HK-2 (cell line): Measurements from ENCODE around the gene CACNA1S.
A peak's percentile ranks its signal among the peaks of the same experiment; 100 is the strongest.

Source experiments
- DNase-seq: peaks from one replicate; pipeline ENCODE4 v3.0.0-alpha.2; 2018; ENCODE audit not compliant: unreplicated experiment

Gene CACNA1S

DNA sequence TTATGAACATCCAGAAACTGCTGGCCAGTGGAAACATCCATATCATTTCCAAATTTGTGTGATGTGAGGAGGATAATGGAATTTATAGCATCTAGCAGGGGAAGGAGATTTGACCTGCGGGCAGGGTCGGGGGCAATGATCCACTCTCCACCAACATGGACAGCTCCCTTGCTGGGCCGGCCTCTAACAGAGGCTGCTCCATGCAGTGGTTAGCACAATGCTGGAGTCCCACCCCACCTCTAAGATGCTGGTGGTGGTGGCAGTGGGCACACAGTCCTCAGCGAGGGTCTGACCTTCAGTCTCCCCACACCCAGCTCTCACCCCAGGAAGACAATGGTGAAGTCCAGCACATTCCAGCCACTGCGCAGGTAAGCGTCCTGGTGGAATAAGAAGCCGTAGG is 18.7 kb downstream of the CACNA1S start:
- no peak for DNase-seq

DNA sequence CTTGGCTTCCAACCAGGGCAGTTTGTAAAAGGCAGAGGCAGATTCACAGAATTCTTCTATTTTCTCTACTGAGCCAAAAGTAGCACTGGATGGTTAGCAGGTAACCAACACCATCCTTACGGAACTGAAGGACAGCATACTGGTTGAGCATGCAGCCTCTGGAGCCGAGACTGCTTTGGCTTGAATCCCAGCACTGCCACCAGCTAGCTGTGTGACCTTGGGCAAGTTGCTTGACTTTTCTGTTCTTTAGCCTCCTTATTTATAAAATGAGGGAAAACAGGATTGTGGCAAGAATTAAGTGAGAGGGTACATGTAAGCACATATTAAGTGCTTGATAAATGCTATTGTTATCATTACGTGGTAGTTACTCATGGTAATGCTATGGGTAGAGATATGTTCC is 19.5 kb downstream of the CACNA1S start:
- no peak for DNase-seq

DNA sequence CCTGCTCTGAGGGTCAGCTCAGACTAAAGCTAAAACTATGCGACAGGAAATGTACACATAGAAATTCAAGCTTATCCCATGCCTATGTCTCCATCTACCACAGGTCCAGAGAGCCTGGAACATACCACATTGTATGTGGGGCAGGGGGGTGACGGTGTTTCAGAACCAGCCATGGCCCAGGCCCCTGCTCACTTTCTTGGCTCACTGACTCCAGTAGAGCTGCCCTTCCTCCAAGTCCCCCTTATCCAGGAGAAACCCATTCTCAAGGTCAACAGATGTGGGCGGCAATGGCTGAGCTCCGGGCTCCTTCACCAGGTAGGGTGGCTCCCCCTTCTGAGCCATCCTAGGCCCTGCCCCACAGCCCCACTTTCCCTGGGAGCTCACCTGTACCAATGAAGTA is 21.0 kb downstream of the CACNA1S start:
- no peak for DNase-seq

DNA sequence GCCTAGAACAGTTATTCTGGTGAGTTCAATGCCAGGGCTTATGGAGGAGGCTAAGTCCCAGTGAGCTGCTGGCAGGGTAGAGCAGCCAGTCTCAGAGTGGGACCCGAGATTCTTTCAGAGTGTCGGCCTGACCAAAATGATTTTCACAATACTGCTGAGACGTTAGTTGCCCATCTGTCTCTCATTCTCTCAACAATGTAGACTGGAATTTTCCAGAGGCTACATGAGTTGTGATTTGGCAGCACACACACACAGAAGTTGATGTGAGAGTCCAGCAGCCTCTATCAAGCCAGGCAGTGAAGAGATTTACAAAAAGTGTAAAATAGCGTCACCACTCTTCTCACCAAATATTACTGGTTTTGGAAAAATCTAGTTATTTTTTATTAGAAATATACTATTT is 21.7 kb downstream of the CACNA1S start:
- DNase-seq = no peak

DNA sequence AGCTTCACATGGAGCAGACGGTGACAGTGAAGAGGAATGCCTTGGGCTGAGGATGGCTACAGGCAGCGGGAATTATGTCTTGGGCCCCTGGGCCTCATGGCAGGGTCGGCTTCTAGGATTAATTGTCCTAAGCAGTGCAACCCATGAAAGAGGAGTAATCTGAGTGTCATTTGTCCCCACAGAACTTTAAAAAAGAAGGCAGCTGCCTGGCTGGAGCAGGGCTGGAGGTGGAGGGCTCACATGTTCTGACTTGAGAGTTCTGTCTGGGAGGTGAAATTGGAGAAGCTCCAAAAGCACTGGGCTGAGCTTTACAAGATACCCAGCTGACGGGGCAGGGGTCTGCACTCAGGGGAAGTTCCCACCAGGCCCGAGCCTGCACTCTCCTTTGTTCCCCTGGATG is 22.6 kb downstream of the CACNA1S start:
- no peak for DNase-seq

DNA sequence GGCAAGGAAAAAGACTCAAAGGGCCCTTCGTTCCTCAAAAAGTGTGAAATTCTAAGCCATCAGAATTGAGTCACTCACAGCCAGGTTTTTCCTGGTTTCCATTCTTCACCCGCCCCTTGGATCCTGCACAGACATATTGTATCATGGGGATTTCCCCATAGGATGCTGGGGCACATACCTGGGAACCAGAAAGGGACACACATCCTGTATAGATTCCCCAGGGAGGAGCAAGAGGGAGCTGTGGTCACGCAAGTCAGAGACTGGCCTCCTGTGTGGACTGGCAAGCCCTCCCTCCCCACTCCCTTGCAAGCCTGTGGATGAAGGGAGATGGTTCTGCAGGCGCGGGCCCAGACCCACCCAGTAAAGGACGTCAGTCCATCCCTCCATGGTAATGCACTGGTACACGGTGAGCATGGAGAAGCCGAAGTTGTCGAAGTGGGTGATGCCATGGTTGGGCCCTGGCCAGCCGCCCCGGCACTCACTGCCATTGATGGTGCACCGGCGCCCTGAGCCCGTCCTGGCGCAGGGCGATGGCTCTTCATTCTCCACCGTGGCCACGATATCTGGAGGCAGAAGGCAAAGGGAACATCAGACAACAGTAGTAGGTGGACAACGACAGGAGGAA is 23.2 kb downstream of the CACNA1S start:
- DNase-seq = peak; percentile 37

DNA sequence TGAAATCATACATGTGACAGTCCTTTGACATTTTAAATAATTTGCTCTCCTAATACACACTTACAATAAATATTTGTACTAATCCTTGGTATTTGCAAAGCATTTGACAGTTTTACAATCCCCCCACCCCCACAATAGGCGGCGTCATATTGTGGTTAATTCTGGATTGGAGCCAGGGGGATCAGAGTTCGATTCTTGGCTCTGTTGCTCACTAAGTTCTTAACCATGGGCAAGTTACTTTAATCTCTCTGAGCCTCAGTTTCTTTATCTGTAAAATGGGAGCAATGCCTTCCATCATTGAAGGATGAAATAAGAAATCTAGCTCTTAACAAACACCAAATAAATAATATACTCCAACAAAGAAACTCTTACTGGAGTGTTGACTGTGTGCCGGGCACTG is 23.8 kb downstream of the CACNA1S start:
- DNase-seq = no peak

DNA sequence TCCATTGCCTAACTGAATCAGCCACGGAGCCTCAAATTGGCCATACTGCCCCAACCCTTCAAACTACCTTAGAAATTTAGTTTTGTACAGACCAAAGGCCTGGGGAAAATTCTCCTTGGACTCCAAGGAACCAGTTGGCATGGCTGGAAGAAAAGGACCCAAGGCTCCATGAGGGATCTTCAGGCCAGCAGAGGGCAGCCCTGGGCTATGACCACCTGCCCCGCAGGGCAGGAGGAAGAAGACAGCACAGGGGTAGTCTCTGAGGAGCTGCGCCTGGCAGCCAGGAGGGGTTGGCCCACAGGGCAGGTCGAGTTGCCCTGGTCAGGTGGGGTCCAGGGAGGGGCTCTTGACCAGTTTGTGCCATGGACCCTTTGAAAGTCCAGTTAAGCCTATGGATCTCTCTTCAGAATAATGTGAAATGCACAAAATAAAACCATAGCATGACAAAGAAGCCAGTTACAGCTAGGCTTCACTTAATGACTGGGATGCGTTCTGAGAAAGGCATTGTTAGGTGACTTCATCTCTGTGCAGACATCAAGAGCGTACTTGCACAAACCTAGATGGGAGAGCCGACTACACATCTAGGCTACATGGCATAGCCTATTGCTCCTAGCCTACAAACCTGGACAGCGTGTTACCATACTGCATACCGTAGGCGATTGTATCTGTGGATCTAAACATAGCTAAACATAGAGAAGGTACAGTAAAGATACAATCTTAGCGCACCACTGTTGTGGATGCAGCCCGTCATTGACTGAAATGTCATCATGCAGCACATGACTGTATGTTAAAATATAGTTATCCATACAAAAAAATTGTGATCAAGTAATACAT is 26.1 kb downstream of the CACNA1S start:
- peak; percentile 72 for DNase-seq

DNA sequence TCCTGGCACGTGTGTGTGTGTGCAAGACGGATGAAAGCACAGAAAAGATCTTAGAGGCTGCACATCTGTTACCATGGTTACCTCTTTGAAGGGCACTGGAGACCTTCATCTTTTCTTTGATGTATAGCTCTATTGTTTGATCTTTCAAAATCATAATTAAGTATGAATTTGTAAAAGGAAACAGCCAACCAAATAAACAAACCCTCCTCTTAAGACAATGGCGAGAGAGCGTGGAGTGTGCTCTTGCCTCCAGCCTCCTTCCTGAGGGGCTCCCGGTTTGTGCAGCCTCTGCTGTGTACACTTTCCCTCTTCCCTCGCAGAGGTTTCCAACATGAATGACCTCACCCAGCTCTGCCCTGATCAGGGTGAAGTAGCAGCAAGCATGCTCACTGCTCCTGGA is 27.9 kb downstream of the CACNA1S start:
- no peak for DNase-seq

DNA sequence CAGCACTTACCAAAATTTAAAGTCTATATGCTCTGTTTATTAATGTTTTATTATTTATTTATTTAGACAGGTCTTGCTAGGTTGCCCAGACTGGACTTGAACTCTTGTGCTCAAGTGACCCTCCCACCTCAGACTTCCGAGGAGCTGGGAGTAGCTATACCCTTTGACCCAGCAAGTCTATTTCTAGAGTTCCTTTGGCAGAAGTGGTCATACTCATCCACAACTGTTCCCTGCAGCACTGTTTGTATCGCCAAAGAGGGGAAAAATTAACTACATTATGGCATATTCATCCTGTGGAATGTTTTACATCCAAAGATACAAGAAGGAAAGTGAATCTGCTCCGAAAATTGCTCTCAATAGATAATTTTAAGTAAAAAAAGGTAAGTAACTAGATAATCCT is 28.5 kb downstream of the CACNA1S start:
- DNase-seq = no peak

DNA sequence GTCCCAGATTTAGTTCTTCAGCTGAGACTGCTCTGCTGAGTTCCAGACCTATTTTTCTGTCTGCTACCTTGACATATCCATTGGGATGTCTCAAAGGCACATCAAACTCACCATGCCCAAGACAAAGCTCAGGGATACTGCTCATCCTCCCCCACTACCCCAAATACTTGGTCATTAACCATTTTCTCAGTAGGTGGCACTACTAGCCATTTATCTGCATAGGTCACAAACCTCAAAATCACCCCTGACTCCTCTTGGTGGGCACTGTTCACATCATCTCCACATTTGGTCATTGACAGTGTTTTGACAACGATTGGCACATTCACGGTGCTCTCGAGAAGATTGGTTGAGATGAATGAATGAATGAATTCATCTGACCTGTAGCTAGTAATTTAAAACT is 32.1 kb downstream of the CACNA1S start:
- DNase-seq = no peak

DNA sequence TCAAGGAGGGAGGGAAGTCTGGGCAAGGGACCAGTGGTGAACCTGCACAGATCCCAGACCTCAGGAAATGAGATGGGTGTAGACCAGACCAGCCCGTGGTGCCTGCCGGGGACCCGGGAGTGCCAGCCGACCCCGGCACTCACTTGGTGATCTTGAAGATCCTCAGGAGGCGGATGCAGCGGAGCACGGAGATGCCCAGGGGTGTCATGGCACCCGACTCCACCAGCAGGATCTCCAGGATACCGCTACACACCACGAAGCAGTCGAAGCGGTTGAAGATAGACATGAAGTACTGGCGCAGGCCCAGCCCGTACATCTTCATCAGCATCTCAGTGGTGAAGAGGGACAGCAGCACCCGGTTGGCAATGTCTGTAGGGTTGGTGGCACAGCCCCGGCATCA is 34.5 kb downstream of the CACNA1S start:
- no peak for DNase-seq

DNA sequence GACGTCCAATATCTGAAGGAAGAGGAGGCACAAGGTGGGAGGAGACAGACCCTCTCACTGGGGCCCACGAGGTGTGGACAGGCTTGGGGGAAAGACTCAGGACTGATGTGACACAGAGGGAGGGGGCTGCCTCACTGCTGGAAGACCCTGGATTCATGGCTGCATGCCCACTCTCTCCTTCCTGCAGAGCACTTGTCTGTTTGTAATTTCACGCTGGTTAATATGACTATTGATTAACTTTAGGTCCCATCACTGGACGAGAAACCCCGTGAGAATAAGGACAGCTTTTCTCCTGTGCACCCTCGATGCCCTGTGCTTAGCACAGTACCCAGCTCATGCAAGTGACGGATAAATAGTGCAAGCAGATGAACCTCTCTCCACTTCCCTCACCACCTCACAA is 35.1 kb downstream of the CACNA1S start:
- no peak for DNase-seq

DNA sequence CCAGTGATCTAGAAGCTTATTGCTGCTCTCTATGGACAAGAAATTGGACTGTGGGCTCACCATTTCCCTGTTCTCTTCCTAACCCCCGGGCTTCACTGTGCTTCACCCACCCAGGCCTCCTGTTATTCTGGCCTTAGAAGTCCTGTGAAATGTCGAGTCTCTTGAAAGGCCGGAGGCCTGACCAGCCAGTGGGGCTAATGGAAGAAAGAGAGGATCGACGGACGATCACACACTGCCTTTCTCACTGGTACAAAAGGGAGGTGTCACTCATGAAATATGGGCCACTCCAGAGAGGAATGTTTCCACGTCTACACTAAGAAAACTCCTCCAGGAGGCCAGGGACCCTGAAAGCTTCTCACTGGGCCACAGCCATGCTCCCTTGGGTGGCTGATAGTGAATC is 36.1 kb downstream of the CACNA1S start:
- no peak for DNase-seq

DNA sequence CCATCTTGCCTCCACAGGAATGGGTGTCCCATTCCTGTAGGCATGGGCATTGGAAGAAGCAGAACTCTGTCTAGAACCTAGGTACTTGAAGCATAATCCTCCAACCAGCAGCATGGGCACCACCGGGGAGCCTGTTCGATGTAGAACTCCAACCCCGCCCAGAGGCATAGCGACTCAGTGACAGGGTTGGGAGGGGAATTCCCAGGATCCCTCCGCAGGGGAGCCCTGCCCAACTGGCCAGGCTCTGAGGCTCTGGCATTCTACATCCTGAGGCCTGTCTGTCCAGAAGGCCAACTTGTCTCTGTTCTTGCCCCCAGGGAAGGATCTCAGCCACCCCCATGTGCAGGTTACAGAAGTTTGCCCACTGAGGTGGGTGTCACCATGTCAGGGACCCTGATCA is 38.2 kb downstream of the CACNA1S start:
- no peak for DNase-seq

DNA sequence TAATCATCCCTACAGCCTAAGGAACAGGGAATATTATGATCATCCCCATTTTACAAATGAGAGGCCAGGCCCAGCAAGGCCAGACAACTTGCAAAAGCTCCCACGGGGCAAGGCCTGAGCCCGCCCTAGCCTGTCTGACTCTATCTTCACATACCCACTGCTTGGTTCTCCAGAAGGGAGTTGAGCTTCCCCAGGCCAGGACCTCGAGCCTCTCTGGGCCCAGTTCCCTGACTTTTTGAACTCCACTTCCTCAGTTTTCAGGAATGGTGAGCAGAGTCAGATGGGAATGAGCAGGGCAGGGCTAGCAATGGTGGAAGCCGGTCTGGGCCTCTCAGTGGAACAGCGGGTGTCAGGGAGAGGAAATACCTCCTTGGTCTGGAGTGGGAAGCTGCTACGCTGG is 39.3 kb downstream of the CACNA1S start:
- no peak for DNase-seq

DNA sequence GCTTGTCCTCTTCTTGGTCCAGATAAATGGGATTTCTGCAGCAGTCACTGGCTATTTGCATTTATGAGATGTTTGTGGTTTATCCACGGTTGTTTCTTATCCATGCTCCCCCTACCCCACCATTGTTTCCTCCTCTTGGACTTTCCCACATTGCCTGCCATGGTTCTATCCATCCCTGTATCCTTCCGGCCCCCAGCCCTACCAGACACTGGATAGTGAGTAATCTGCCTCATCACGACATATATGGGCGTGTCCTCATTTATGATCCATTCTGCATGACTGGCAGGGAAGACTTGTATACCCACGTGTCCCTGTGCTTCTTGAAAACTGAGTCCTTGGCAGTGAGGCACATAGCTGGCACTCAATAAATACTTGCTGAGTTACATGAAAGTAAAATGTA is 40.1 kb downstream of the CACNA1S start:
- DNase-seq = no peak

DNA sequence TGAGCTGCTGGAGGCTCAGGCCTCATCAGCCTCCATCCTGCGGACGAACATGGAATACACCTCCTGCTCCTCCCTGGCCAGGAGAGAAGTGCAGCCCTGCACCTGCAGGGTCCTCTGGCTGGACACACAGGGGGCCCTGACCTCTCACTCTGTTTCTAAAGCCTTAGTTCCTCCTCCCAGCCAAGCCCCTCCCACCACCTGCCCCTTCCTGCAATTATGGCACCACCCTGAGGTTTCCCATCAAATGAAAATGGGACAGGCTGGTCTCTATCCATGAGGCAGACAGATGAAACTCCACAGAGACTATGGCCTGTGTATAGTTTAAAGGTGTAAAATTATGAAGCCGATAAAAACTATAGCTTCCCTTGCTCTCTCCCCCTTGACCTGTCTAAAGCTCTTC is 42.6 kb downstream of the CACNA1S start:
- DNase-seq = no peak

DNA sequence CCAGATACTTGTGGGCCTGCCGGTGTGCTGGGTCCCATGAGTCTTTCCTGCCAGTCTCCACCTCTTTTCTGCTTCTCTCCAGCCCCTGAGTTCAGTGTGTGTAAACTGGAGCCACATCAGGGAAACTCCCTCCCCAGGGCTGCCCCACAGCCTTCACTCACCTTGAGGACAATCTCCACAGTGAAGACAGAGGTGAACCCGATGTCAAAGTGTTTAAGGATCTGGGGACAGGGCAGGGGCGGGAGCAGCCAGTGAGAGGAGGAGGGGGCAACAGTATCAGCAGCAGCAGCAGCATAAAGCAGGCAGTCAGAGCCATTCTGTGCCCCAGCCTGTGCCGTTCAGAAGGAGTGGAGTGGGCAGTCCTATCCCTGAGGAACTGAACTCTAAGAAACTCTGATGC is 43.2 kb downstream of the CACNA1S start:
- no peak for DNase-seq

DNA sequence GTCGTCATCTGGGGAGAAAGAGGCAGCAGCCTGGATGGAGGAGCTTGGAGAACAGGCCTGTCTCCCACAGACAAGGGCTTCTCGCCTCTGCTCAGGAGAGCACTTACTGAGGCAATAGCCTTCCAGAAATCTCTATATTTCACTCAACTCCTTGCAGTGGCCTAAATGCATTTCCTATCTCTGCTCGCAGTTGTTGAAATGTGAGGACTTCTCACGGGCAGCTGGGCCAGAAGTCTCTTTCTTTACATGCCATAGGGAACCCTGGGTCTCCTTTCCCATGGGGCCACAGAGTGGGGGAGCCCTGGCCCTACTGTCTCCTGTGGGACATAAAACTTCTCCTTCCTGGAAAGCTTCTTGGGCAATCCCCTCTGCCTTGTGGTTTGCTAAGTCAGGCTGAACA is 45.2 kb downstream of the CACNA1S start:
- no peak for DNase-seq

DNA sequence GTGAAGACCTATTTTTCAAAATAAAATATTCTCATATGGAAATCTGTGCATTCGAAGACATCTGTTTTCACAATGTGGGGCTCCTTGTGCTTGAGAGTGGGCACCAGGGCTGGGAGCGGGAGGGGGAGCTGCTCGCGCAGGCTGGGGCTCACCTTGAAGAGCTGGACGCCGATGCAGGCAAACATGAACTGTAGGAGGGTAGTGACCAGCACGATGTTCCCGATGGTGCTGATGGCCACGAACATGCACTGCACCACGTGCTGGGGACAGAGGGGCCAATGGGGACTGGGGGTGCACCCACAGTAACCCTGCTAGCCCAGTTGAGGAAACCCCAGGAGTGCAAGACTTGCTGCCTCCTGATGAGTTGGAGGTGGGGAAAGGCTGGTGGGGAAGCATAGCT is 46.5 kb downstream of the CACNA1S start:
- DNase-seq = no peak

DNA sequence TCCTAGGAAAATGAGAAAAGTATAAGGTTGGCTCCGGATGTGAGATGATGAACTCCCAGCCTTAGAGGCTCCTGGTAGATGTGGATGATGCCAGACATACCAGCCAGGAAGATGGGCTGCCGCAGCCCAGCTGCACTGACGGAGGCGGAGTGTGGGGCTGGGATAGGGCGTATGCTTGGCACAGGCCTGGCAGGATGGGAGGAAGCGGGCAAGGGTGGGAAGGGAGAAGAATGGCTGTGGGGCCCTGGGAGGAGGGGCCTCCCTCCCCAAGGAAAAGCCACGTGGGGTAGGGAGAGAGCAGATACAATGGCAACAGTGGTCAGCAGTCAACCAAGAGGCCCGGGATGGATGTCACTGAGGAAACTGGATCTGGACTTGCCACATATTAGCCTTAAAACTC is 47.4 kb downstream of the CACNA1S start:
- DNase-seq = no peak

DNA sequence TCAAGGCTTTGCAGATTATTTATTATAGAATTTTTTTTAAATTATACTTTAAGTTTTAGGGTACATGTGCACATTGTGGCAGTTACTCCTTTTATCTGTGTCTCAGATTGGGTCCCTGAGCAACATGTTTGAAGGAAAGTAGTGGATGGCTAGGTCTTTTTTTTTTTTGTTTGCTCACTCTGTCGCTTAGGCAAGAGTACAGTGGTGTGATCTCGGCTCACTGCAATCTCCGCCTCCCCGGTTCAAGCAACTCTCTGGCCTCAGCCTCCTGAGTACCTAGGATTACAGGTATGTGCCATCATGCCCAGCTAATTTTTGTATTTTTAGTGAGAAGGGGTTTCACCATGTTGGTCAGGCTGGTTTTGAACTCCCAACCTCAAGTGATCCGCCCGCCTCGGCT is 49.1 kb downstream of the CACNA1S start:
- no peak for DNase-seq
